IPS-NIHi11 (cell line): ENCODE results near the gene DUS1L.

Source experiments
- DNase-seq: peaks from one replicate; pipeline ENCODE4 v3.0.0; 2012; ENCODE audit warnings: mixed read lengths, low spot score

Gene DUS1L

DNA sequence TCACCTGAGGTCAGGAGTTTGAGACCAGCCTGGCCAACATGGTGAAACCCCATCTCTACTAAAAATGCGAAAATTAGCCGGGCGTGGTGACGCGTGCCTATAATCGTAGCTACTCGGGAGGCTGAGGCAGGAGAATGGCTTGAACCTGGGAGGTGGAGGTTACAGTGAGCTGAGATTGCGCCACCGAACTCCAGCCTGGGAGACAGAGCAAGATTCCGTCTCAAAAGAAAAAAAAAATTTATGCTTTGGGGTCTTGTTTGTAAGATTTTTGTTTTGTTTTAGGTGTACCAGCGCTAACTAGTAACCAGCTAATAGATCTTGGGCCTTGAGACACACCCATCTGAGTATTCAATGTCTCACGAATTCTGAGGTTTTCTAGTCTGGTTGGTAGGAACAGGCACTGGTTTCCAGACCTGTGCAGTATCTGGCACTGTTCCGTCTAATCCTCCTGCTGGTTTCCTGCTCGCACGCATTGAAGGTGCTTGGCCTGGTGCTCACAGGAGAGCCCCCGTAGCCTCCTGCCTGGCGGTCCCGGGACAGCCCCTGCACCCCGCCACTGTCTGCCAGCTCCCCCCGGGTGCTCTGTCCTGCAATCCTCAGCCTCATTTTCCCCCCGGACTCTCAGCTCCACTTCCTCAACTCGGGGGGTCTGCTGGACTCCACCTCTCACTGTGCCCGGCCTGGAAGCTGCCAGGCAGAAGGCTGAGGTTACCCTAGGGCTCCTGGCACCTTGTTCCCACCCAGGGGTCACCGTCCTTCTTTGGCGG, 10.6 kb upstream of the DUS1L start:
- no peak for DNase-seq

GRCh38 chr17:82073446-82073845, 7.8 kb upstream of the DUS1L start:
- DNase-seq = no peak

- DNase-seq = no peak
Observed at GRCh38 chr17:82072827-82073226, 7.2 kb upstream of the DUS1L start.

GRCh38 chr17:82070611-82071010, 5.0 kb upstream of the DUS1L start:
- no peak for DNase-seq

DNA sequence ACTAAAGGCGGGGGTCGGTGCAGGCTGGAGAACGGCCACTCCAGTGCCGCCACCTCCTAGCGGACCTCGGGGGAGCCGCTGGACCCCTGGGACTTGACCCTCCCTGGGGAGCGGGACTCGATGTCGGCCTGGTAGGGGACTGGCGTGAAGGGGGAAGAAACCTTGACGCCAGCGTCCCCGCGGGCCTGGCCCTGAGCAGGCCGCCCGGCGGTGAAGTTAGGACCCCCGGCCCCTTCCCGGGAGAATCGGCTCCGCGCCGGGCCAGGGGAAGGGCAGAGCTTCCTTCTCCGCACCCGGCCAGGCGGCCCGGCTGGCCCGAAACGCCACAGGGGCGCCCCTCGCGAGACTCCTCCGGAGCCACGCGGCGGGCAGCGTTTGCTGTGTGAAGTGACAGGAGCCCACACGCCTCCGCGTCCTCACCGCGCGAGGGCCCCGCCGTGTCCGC, 389 bp downstream of the DUS1L start:
- DNase-seq = no peak

GRCh38 chr17:82064433-82065192, 991 bp downstream of the DUS1L start:
- no peak for DNase-seq

GRCh38 chr17:82063424-82064415, 1.9 kb downstream of the DUS1L start:
- no peak for DNase-seq

- DNase-seq = no peak
Observed at GRCh38 chr17:82062984-82063368, 2.6 kb downstream of the DUS1L start.

GRCh38 chr17:82062076-82062983, 3.3 kb downstream of the DUS1L start:
- no peak for DNase-seq

GRCh38 chr17:82061047-82061925, 4.3 kb downstream of the DUS1L start:
- DNase-seq = no peak

GRCh38 chr17:82060614-82061013, 5.0 kb downstream of the DUS1L start:
- no peak for DNase-seq

DNA sequence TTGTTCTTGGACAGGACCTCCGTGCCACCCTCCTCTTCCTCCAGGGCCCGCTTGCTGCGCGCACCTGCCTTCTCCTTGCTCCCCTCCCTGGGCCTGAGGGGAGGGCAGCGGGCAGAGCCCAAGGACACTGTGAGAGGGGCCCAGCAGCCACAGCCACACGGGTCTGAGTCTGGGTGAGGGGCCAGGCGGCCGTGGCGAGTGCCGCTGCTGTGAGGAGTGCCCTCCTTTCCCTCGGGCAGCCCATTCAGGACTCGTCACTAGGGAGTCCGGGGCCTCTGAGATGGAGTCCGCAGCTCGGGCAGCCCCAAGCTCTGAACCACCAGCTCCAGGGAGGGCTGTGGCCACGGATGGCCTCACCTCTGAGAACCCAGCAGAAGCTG, 5.6 kb downstream of the DUS1L start:
- DNase-seq = no peak

DNA sequence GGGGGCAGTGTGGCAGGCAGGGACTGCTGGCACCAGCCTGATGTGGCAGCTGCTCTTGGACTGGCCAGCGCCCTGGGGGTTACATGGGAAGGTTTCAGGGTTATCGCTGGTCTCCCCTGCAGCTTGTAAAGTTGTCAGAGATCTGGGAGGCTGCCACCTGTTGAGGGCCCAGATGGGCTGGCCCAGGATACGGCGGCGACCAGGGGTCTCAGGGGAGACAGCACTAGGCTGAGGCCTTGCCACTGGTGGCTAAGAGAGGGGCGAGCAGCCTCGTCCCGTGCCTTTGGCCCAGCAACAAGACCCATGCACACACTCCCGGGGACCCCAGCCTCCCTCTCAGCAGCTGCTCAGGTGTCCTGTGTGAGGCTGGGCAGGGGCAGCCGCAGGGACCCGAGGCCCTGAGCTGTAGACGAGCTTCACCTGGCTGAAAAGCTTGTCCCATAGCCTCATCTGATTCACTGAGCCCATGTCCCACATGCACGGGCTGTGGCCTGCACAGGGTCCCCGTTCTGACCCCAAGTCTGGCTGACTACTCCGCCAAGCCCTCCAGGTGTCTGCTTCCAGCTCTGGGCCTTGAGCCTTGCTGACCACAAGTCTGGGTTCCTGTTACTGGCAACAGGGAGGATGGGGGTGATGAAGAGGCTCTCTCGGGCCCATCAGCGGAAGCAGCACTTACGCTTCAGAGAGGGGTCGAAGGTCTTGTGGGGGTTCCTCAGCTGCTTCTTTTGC, 6.2 kb downstream of the DUS1L start:
- no peak for DNase-seq

DNA sequence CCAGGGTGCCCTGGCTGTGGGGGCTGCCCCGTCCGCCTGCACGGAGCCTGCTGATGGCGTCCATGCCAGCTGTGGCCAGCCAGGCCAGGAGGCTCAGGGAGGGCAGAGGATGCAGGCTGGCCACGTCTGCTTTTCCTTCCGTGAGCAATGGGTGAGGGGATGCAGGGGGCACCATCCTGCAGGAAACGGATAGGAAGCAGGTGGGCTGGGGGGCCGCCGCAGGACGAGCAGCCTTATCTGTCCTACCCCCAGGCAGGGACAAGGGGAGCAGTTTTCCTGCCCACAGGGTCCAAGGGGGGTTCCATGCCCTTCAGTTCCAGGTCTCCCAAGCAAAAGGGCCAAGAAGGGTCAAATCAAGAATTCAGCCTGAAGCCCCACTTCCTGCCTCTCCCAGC, 6.8 kb downstream of the DUS1L start:
- DNase-seq = no peak

DNA sequence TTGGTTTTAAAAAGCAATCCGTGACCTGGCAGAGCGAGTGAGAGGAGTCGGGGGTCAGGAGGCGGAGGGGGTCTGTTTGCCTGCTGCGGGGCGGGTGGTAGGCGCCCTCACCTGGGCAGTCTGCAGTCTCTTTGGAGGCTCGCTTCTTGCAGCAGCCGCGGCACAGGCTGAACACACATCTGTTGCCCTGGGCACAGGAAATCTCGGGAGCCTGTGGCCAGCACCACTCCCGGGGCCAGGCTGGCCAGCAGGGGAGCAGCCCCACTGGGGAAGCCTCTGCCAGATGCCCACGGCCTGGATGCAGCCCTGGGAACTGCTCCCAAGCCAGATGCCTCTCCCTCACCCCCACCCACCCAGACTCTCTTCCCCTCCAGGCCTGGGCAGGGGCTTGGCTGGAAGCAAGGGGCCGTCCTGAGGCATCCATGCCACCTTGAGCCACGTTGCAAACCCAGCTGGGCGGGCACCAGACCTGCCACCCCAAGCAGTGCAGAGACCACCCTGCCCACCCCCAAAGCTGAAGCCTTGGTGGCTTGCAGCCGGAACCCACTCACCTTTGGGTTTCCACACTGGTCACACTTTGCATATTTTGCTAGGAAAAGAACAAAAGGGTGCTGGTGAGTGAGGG, 7.3 kb downstream of the DUS1L start:
- no peak for DNase-seq

- DNase-seq = no peak
Observed at GRCh38 chr17:82056729-82057621, 8.6 kb downstream of the DUS1L start.

- no peak for DNase-seq
Observed at GRCh38 chr17:82055965-82056728, 9.5 kb downstream of the DUS1L start.
